Skeletal muscle tissue (tissue), 4 donors: ENCODE data around the gene AUTS2. TPM values are rescaled to one million over a fixed set of nuclear protein-coding genes. Genes with fewer than 3 reads are reported as not detected.

Experiments
- H3K27ac ChIP-seq: one replicate; pipeline ENCODE4 v1.7.0; 2013; ENCODE audit warnings: mild to moderate bottlenecking, low read depth, low read length, inconsistent platforms
- H3K27me3 ChIP-seq, 3 donors: one replicate each; pipeline ENCODE4 v1.7.0; 2013; ENCODE audit warnings: low read length in 3 of 3; ENCODE audit not compliant: control insufficient read depth in 3 of 3, insufficient read depth in 3 of 3
- H3K36me3 ChIP-seq, 3 donors: one replicate each; pipeline ENCODE4 v1.7.0; 2013; ENCODE audit warnings: low read length in 3 of 3; ENCODE audit not compliant: control insufficient read depth in 3 of 3, insufficient read depth in 3 of 3
- H3K4me1 ChIP-seq, 3 donors: one replicate each; pipeline ENCODE4 v1.7.0; 2013; ENCODE audit warnings: low read length in 3 of 3, mild to moderate bottlenecking in 3 of 3; ENCODE audit not compliant: control insufficient read depth in 3 of 3, insufficient read depth in 3 of 3
- H3K4me3 ChIP-seq, 3 donors: one replicate each; pipeline ENCODE4 v1.7.0; 2013; ENCODE audit warnings: low read length in 3 of 3
- H3K9ac ChIP-seq, 3 donors: one replicate each; pipeline ENCODE4 v1.7.0; 2013; ENCODE audit warnings: low read length in 3 of 3, mild to moderate bottlenecking in 3 of 3, moderate library complexity in 2 of 3, low read depth in 1 of 3
- H3K9me3 ChIP-seq, 3 donors: one replicate each; pipeline ENCODE4 v1.7.0; 2013; ENCODE audit warnings: low read length in 3 of 3; ENCODE audit not compliant: control insufficient read depth in 3 of 3
- total RNA-seq: library from RNA; depleted of rRNA; stranded (reverse); fragments of >200 nt; gene quantifications from one replicate; pipeline ENCODE4 v1.2.3, GENCODE V29; 2014
- donor health status: Osteomylitis.

AUTS2 gene
- total RNA-seq, 1 donor from 2014 or later = 43.3 TPM

DNA sequence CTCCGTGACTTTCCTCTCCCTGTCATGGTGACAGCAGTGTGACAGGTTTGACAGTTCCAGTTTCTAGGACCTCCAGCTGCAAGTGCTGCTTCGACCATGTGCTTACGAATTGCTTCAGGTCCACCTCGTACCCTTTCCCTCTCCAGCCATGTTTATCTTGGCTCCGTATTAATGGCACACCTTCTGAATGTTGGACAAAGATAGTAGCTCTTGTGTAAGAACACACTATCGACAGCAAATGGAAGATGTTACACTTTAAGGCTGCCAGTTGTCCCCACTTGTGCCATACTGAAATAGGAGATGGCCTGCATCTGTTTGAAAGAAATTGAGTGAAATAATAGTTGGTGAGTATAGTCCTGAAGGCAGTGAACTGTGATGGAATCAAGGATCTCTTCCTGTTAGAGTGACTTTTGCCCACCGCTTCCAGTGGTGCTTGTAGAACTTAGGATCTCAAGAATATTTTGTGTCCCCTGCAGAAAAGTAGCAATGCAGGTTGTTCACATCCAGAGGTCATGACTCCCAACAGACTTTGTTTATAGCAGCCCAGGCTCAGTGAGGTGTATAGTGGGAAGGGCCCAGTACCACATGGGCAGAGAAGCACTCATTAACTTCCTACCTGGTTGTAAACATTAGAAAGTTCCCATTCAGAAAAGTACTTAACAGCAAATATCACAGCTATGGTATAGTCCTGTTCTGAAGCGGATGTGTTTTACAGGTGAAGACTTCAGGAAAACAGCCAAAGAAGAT, 904.0 kb downstream of the AUTS2 start:
- Histone ChIP-seq H3K27ac (no peak overlapping the region), H3K4me1 (peaks cover 3 to 13% (median 13%) of the 10 kb centered on the region in 3 donors), H3K4me3 (no peak overlapping the region), H3K36me3 (no peaks in the 10 kb centered on the region), H3K9ac (no peak overlapping the region), H3K9me3 (no peaks in the 10 kb centered on the region), H3K27me3 (no peaks in the 10 kb centered on the region)

DNA sequence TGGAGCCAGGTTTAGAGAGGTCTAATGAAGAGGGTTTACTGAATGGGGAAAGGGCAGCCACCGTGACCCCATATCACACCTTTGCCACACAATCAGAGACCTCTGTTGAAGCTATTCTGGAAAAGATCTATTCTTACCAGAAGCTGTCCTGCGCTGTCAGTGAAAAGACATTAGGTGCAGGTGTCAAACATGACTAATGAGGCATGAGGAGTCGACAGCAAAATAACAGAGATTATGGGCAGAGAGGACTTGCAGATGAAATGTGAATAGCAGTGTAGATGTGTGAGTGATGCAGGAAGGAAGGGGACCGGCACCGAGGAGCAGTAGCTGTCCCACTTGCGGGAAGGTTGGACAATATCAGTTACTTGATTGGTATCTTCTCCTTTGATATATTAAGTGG, 906.0 kb downstream of the AUTS2 start:
- no peaks in the 10 kb centered on the region for H3K9me3 ChIP-seq

DNA sequence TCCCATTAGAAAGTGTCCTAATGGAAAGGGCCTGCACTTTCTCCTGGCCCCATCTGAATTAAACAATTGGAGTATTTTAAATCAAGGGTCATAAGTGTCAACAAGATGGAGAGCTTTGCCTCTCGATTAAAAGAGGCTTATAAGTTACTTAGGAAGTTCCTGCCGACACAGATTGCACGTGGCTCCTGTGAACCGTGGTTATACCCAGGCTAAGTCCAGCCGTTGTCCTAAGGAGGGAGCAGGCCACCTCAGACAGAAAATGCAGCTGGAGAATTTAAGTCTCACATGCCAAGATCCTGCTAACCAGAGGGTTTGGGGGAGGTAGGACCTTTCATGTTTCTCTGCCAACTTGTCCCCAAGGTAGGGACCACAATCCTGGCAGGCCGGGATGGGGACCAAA, 907.2 kb downstream of the AUTS2 start:
- Histone ChIP-seq H3K9me3 (no peaks in the 10 kb centered on the region), H3K4me3 (no peak overlapping the region), H3K36me3 (no peaks in the 10 kb centered on the region), H3K27me3 (no peaks in the 10 kb centered on the region), H3K9ac (no peak overlapping the region), H3K27ac (no peak overlapping the region), H3K4me1 (peaks cover 3 to 13% (median 13%) of the 10 kb centered on the region in 3 donors)

More for the DNA sequence above, 906.0 kb downstream of the AUTS2 start:
- Histone ChIP-seq H3K4me1 (peaks cover 3 to 13% (median 13%) of the 10 kb centered on the region in 3 donors), H3K4me3 (no peak overlapping the region), H3K9ac (no peak overlapping the region), H3K27me3 (no peaks in the 10 kb centered on the region), H3K27ac (no peak overlapping the region), H3K36me3 (no peaks in the 10 kb centered on the region)

DNA sequence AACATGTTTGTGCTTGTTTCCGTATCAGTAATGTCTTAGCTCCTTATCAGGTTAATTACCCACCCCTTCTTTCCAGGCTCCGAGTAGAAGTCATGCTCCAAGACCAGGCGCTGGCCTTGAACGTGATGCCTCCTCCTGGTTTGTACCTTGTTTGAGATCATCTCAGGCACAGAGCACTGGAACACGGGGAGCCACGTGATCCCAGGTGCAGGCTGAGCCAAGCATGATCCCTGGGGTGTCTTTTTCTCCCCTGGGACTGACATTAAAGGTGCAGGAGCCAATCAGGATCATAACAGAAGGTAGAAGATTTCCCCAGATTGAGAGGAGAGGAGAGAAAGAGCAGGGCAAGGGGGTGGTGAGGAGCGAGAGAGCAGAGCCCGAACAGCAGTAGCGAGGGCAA, 907.6 kb downstream of the AUTS2 start:
- Histone ChIP-seq H3K4me1 (peaks cover 3 to 13% (median 13%) of the 10 kb centered on the region in 3 donors), H3K9me3 (no peaks in the 10 kb centered on the region), H3K27ac (no peak overlapping the region), H3K27me3 (no peaks in the 10 kb centered on the region), H3K9ac (no peak overlapping the region), H3K4me3 (no peak overlapping the region), H3K36me3 (no peaks in the 10 kb centered on the region)

DNA sequence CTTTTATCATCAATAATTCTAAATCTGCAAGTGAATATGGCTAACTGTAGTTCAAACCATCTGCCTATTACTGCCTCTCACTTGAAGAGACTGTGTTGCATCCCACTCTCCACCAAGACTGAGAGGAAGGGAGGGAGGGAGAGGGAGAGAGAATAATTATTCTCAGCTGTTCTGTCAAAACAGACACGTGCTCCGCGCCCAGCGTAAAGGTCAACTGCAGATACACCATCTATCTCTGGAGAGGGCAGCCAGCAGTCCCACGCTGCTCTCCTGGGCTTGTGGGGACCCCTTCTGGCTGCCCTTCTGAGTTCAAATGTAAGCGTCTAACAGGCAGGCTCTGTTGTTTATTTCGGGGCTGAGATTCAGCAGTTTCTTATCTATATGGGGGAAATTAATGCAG, 908.2 kb downstream of the AUTS2 start:
- H3K4me3 ChIP-seq = no peak overlapping the region
- no peaks in the 10 kb centered on the region for H3K9me3 ChIP-seq
- H3K27me3 ChIP-seq = no peaks in the 10 kb centered on the region

DNA sequence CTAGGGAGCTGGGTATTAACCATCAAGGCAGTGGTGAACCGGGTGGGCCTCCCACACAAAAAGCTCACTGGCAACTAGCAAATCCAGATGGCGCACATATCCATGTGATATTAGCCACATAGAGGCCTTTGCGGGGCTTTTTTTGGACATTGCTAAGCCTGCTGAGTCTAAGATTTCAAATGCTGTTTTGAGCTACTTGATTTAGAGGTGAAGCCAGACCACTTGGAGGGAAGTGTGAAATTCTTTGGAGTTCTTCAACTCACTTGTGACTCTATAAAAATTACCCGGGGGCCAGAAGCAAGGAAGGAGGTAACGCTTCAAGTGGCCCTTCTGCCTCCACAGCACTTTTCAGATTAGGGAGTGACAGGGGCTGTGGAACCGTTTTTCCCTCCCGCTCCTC, 913.9 kb downstream of the AUTS2 start:
- Histone ChIP-seq H3K9me3 (no peaks in the 10 kb centered on the region), H3K4me1 (peaks cover 6 to 13% (median 7%) of the 10 kb centered on the region in 3 donors), H3K9ac (peak overlapping the region in 2 of 3 donors; percentile 1 to 45), H3K27me3 (no peaks in the 10 kb centered on the region), H3K4me3 (no peak overlapping the region), H3K36me3 (no peaks in the 10 kb centered on the region), H3K27ac (no peak overlapping the region)

More for the DNA sequence above, 908.2 kb downstream of the AUTS2 start:
- Histone ChIP-seq H3K4me1 (peaks cover 3 to 13% (median 13%) of the 10 kb centered on the region in 3 donors), H3K9ac (no peak overlapping the region), H3K27ac (no peak overlapping the region), H3K36me3 (no peaks in the 10 kb centered on the region)

DNA sequence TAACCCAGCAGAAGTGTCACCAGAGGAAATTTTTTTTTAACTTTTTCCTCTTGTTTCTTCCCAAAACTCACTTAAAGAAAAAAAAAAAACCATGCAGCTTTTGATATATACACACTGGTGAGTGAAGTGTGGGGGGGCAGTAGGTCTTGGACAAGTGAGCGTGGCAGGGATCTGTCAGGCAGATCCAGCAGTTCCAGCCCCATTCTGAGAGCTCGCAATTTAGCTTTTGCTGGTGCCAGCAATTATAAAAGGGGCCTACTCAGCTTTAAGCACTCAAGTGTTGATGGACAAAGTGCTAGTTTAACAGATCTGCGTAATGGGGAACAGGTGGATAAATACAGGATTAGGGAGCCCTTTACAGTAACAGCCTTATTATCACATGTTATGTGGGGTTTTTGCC, 914.5 kb downstream of the AUTS2 start:
- Histone ChIP-seq H3K36me3 (no peaks in the 10 kb centered on the region), H3K4me3 (no peak overlapping the region), H3K4me1 (peaks cover 6 to 13% (median 7%) of the 10 kb centered on the region in 3 donors), H3K9me3 (no peaks in the 10 kb centered on the region), H3K27me3 (no peaks in the 10 kb centered on the region), H3K9ac (no peak overlapping the region), H3K27ac (no peak overlapping the region)

DNA sequence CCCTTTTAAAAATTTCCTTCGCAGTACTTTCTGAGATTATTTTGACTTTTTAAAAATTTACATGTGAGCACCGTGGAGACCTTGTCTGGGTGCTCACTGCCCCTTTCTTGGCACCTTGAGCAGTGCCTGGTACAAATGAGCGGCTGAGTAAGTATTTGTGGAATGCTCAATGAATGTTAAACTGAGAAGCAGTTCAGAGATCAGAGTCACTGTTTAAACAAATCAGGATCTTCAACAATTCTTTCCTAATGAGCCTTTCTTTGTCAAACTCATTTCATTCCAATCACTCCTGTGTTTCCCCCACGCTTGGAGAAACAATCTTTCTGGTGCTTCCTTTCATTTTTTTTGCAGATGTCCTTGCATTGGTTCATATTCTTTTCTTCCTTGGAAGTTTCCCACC, 922.3 kb downstream of the AUTS2 start:
- Histone ChIP-seq H3K27ac (no peak overlapping the region), H3K36me3 (no peaks in the 10 kb centered on the region), H3K4me3 (no peak overlapping the region), H3K9ac (no peak overlapping the region), H3K9me3 (no peaks in the 10 kb centered on the region), H3K27me3 (no peaks in the 10 kb centered on the region), H3K4me1 (no peaks in the 10 kb centered on the region)

DNA sequence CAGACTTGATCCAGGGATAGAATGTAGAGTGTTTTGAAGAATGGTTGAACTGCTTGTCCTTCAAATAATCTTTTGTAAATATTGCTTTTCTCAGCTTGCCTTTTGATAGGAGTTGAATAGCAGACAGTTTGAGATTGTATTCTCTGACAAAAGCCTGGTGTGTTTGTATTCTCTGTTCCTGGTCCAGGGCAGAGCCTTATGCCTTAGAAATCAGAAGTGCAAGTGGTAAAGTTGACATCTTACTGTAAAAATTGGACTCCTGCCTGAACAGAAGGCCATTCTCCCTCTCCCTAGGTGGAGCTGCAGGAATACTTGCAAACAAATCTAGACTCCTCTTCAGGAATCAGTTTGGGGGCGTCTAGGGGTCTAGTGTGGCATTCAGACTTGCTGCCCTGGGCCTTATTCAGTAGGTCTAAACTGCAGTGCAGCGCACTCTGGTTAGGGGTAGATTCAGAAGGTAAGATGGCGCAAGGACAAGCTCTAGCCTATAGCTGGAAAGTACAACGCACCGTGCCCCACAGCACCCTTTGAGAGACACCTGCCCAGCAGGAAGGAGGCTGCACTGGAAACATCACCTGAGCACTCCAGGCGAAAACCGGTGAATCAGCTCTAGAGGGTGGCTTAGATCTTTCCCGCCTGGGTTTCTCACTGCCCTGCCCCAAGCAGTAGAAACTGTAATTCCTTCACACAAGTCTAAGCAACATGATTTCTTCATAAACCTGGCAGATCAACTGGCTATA, 925.1 kb downstream of the AUTS2 start:
- no peaks in the 10 kb centered on the region for H3K27me3 ChIP-seq
- no peaks in the 10 kb centered on the region for H3K9me3 ChIP-seq
- H3K27ac ChIP-seq = no peak overlapping the region
- no peaks in the 10 kb centered on the region for H3K4me1 ChIP-seq
- H3K36me3 ChIP-seq = no peaks in the 10 kb centered on the region
- no peak overlapping the region for H3K4me3 ChIP-seq
- no peak overlapping the region for H3K9ac ChIP-seq

DNA sequence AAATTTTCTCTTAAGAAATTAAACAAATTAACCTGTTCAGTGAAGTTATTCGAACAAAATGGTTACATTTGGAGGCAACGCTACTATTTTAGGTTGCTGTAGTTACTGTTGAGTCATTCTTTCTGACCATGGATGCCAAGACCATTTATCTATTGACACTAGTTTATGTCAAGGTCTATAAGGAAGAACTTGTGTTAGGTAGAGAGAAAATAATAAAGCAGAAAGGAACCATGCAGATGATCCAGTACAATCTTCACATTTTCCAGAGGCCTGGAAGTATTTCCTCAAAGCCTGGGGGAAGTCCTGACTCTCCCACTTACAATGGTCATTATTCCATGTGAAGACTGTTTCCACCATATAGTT, 925.7 kb downstream of the AUTS2 start:
- Histone ChIP-seq H3K36me3 (no peaks in the 10 kb centered on the region), H3K27ac (no peak overlapping the region), H3K4me1 (no peaks in the 10 kb centered on the region), H3K4me3 (no peak overlapping the region), H3K27me3 (no peaks in the 10 kb centered on the region), H3K9me3 (no peaks in the 10 kb centered on the region), H3K9ac (no peak overlapping the region)
